Measurements from ENCODE around the gene DENND1A. TPM values are rescaled to one million over a fixed set of nuclear protein-coding genes. Genes with fewer than 3 reads are reported as not detected.

Gene DENND1A
- total and polyA plus RNA-seq, 2 of the 13 experiments (the other 11 are each of a cell fraction or from before 2014, with no cell fraction given): 14.8 to 30.1 TPM

DNA sequence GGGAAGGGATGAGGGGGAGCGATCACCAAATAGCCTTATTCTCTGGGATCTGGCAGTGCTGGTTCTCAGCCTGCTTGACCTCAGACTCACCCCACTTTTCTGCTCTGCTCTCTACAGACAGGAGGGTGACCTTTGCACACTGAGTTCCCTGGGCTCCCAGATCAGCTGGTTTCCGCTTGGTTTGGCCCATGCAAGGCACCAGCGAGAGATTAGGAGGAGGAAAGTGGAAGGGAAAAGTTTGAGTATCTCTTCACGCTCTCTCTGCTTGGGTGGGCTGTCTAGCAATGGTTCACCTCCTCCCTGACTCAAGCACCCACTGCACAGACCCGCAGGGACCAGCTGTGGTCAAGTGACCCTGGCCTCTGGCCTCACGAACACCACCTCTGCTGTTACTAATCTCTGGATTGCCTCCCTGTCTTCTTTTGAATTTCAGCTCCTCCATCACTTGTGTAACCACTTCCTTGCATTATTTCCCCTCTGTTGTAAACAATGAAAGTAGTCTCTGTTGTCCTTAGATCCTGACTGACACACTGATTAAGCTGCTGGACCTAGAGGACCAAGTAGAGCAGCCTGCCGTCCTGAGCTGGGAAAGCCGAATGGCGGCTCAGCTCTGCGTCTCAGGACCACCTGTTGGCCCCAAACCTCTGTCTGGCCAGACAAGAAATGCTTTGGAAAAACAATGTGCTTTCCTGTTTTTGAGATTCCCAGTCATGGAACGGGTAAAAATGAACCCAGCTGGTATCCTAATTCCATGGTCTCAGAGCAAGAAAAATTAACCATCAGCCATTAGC is 387.3 kb downstream of the DENND1A start (continued):
- TF ChIP-seq SIX4 (CRISPR knock-in tag; IDR thresholded peaks at IDR 0.05) (no peak), ZNF124 (CRISPR knock-in tag; IDR thresholded peaks at IDR 0.05) (no peak), PLRG1 (conservative IDR thresholded peaks at IDR 0.05) (no peak), ZNF607 (CRISPR knock-in tag; IDR thresholded peaks at IDR 0.05; ENCODE audit: borderline replicate concordance) (no peak)
- TF ChIP-seq, protein P1, sequence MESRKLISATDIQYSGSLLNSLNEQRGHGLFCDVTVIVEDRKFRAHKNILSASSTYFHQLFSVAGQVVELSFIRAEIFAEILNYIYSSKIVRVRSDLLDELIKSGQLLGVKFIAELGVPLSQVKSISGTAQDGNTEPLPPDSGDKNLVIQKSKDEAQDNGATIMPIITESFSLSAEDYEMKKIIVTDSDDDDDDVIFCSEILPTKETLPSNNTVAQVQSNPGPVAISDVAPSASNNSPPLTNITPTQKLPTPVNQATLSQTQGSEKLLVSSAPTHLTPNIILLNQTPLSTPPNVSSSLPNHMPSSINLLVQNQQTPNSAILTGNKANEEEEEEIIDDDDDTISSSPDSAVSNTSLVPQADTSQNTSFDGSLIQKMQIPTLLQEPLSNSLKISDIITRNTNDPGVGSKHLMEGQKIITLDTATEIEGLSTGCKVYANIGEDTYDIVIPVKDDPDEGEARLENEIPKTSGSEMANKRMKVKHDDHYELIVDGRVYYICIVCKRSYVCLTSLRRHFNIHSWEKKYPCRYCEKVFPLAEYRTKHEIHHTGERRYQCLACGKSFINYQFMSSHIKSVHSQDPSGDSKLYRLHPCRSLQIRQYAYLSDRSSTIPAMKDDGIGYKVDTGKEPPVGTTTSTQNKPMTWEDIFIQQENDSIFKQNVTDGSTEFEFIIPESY (CRISPR knock-in tag; IDR thresholded peaks at IDR 0.05): 0 out of 2 replicates have a peak, but pooled peaks have one; percentile 34
- TF ChIP-seq, protein P2, sequence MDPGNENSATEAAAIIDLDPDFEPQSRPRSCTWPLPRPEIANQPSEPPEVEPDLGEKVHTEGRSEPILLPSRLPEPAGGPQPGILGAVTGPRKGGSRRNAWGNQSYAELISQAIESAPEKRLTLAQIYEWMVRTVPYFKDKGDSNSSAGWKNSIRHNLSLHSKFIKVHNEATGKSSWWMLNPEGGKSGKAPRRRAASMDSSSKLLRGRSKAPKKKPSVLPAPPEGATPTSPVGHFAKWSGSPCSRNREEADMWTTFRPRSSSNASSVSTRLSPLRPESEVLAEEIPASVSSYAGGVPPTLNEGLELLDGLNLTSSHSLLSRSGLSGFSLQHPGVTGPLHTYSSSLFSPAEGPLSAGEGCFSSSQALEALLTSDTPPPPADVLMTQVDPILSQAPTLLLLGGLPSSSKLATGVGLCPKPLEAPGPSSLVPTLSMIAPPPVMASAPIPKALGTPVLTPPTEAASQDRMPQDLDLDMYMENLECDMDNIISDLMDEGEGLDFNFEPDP (CRISPR knock-in tag; conservative IDR thresholded peaks at IDR 0.05): no peak

DNA sequence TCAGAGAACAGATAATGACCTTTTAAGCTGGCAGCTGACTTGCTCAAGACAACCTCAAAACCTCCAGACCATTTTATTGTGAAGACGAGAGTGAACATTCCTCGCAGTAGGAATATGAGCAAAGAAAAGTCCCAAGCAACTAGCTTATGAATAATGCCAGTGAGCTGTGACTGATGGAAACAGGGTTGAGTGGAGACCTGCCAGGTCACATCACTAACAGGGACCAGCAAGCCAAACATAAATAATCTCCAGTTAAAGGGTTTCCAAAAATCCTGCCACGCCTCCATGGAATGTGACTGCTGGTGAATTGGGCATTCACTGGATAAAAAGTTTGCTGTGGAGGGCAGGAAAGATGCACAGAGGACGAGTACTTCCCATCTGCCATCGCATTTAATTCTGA is 388.5 kb downstream of the DENND1A start:
- DNase-seq (ENCODE audit: low spot score): no peak
- Histone ChIP-seq H2AFZ (ENCODE audit: low read length) (no peak overlapping the region), H3K4me1 (ENCODE audit: insufficient read depth, low read length) (peaks cover 24% of the 10 kb centered on the region), H3K4me3 (replicated peaks in 1 of 3; ENCODE audit: insufficient read depth in 1 of 3, low read depth in 2 of 3, low read length in 3 of 3) (no peak overlapping the region), H3K9ac (ENCODE audit: insufficient read depth, low read depth, low read length) (no peak overlapping the region), H3K27me3 (ENCODE audit: control insufficient read depth in 1 of 2, insufficient read depth in 2 of 2, low read length in 2 of 2) (no peaks in the 10 kb centered on the region), H4K20me1 (ENCODE audit: insufficient read depth, low read length) (no peaks in the 10 kb centered on the region; the same call in 1 of the 2 replicates), H3K79me2 (ENCODE audit: insufficient read depth, low read length) (no peaks in the 10 kb centered on the region), H3K27ac (ENCODE audit: extremely low read length, insufficient read depth, low read length) (no peak overlapping the region), H3K9me3 (ENCODE audit: low read length) (no peaks in the 10 kb centered on the region), H3K36me3 (replicated peaks in 1 of 2; ENCODE audit: control insufficient read depth in 1 of 2, insufficient read depth in 2 of 2, low read length in 2 of 2) (no peaks in the 10 kb centered on the region; a peak in 1 of 5 replicates), H3K4me2 (ENCODE audit: low read depth, low read length) (no peak overlapping the region)
- ChIA-PET CTCF (ENCODE audit: low intra/inter-chr PET ratio, low total read pairs) (no interaction called here), POLR2A (no interaction called here)
- intact Hi-C loops (cut with micrococcal nuclease; ENCODE audit: unreplicated experiment): no loop called here
- in situ Hi-C loops (cut with HindIII; ENCODE audit: extremely low pct_ligation_motif_present, low pct_unique_long_range_greater_than_20kb): loop anchor here (5.0 kb wide), 1 partner anchor 496 kb away; no protein-coding TSS in a partner anchor
- no TSS peak for BruUV-seq (replicated peaks)
- no peak for ATAC-seq
- FAIRE-seq: no peak
- WGBS (ENCODE audit: low lambda C conversion rate): 100% methylated on average over 5 of the region's 5 CpGs
- TF ChIP-seq, protein P3, sequence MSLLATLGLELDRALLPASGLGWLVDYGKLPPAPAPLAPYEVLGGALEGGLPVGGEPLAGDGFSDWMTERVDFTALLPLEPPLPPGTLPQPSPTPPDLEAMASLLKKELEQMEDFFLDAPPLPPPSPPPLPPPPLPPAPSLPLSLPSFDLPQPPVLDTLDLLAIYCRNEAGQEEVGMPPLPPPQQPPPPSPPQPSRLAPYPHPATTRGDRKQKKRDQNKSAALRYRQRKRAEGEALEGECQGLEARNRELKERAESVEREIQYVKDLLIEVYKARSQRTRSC (CRISPR knock-in tag; IDR thresholded peaks at IDR 0.05; ENCODE audit: low read depth): no peak
- TF ChIP-seq, protein P4, sequence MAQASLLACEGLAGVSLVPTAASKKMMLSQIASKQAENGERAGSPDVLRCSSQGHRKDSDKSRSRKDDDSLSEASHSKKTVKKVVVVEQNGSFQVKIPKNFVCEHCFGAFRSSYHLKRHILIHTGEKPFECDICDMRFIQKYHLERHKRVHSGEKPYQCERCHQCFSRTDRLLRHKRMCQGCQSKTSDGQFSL (CRISPR knock-in tag; IDR thresholded peaks at IDR 0.05): no peak
- TF ChIP-seq ZNF790 (CRISPR knock-in tag; IDR thresholded peaks at IDR 0.05; ENCODE audit: borderline replicate concordance) (no peak), ARHGAP35 (CRISPR knock-in tag; IDR thresholded peaks at IDR 0.05; ENCODE audit: borderline replicate concordance) (no peak), ZNF264 (CRISPR knock-in tag; IDR thresholded peaks at IDR 0.05) (no peak), ZNF101 (CRISPR knock-in tag; IDR thresholded peaks at IDR 0.05; ENCODE audit: borderline replicate concordance, low read depth) (no peak), HNRNPLL (IDR thresholded peaks at IDR 0.05; ENCODE audit: low read depth, low read length, poor library complexity, severe bottlenecking) (no peak), PITX1 (CRISPR knock-in tag; IDR thresholded peaks at IDR 0.05) (no peak), ZNF777 (CRISPR knock-in tag; IDR thresholded peaks at IDR 0.05) (no peak)
